GM12878 (cell line): ENCODE data around the gene CR2. TPM values are rescaled to one million over a fixed set of nuclear protein-coding genes. Genes with fewer than 3 reads are reported as not detected.

Experiments
- CBX5 ChIP-seq: sonication (generic); IDR thresholded peaks from 2 replicates; pipeline ENCODE4 v1.6.1; 2016; ENCODE audit warnings: low read depth, moderate library complexity, mild to moderate bottlenecking, inconsistent platforms
- GABPA ChIP-seq: IDR thresholded peaks from 2 replicates; pipeline ENCODE4 v1.6.1; 2014; ENCODE audit warnings: antibody characterized with exemption, low read depth, mild to moderate bottlenecking, inconsistent platforms
- MXI1 ChIP-seq: fragments of 150-350 bp; IDR thresholded peaks from 2 replicates; pipeline ENCODE4 v1.6.1; 2011; ENCODE audit warnings: low read depth, mild to moderate bottlenecking, inconsistent platforms, low read length, improper control_type of control experiment
- NR2C2 ChIP-seq: IDR thresholded peaks from 2 replicates; pipeline ENCODE4 v1.6.1; 2011; ENCODE audit warnings: borderline replicate concordance, low read depth; ENCODE audit not compliant: control insufficient read depth, insufficient read length
- RFX5 ChIP-seq: IDR thresholded peaks from 2 replicates; pipeline ENCODE4 v1.6.1; 2011; ENCODE audit warnings: low read depth, low read length, improper control_type of control experiment
- SMC3 ChIP-seq: IDR thresholded peaks from 2 replicates; pipeline ENCODE4 v1.6.1; 2011; ENCODE audit warnings: low read length, improper control_type of control experiment, borderline replicate concordance
- SREBF1 ChIP-seq: IDR thresholded peaks from 2 replicates; pipeline ENCODE4 v1.6.1; 2012; ENCODE audit warnings: mild to moderate bottlenecking, low read length
- SRF ChIP-seq, 2 experiments: IDR thresholded peaks; 2 replicates each; pipeline ENCODE4 v1.6.1; 2011; ENCODE audit warnings: low read depth in 2 of 2, low read length in 2 of 2, mild to moderate bottlenecking in 1 of 2, moderate library complexity in 1 of 2
- TAF1 ChIP-seq: IDR thresholded peaks from 2 replicates; pipeline ENCODE4 v1.6.1; 2011; ENCODE audit warnings: mild to moderate bottlenecking, low read depth, low read length, borderline replicate concordance
- TCF3 ChIP-seq: IDR thresholded peaks from 2 replicates; pipeline ENCODE4 v1.6.1; 2012; ENCODE audit warnings: low read depth, mild to moderate bottlenecking, low read length, borderline replicate concordance; ENCODE audit not compliant: insufficient read depth
- ZNF622 ChIP-seq: fragments of 450-650 bp; IDR thresholded peaks from 2 replicates; pipeline ENCODE4 v1.6.1; 2017; ENCODE audit warnings: mild to moderate bottlenecking, inconsistent platforms
- polyA plus RNA-seq, 11 experiments: library from polyadenylated mRNA; depleted of rRNA in 4 of 11; unstranded in 6 of 11; stranded (reverse) in 5 of 11; fragments of >200 nt; fragmentation: Nextera tagmentation in 4 of 11; fragmentation: Illumina TruSeq in 1 of 11; extraction: Ambion mirVana in 4 of 11; extraction: Trizol in 1 of 11; gene quantifications; 1 replicate in 1 of 11; 2 replicates in 10 of 11; pipeline versions ENCODE4 v1.2.1 to v1.2.3, GENCODE V29; 2011 to 2016; ENCODE audit warnings: inconsistent platforms in 2 of 11, missing spikeins in 2 of 11, low read depth in 1 of 11
- total RNA-seq, 4 experiments: library from RNA; depleted of rRNA in 3 of 4; stranded (reverse); fragments of >200 nt in 3 of 4; fragmentation: Illumina TruSeq in 1 of 4; extraction: Trizol in 1 of 4; gene quantifications; 2 replicates each; pipeline versions ENCODE4 v1.2.1 to v1.2.3, GENCODE V29; 2013 to 2021
- TF ChIP-seq, protein P1 (sequence below): IDR thresholded peaks from 2 replicates; pipeline ENCODE4 v1.6.1; 2012; ENCODE audit warnings: mild to moderate bottlenecking, low read depth, low read length
- TF ChIP-seq, protein P2 (sequence below): IDR thresholded peaks from 2 replicates; pipeline ENCODE4 v1.6.1; 2012; ENCODE audit warnings: improper control_type of control experiment, low read depth, low read length; ENCODE audit not compliant: insufficient replicate concordance
- TF ChIP-seq, protein P3 (sequence below): fragments of 450-650 bp; IDR thresholded peaks from 2 replicates; pipeline ENCODE4 v1.6.1; 2017; ENCODE audit warnings: mild to moderate bottlenecking, moderate library complexity

Gene CR2
- total and polyA plus RNA-seq, 10 of the 15 experiments (the other 5 are each of a cell fraction or from before 2014, with no cell fraction given), result 2.2 to 72.8 (median 50.6) TPM

- TF ChIP-seq TAF1 (0 out of 2 replicates have a peak, but pooled peaks have one; percentile 31), SRF (IDR thresholded peaks at IDR 0.05; ENCODE audit: low read depth in 2 of 2, low read length in 2 of 2) (peak; percentile 3 to 68; a peak in 3 of 4 replicates), CBX5 (no peak), TCF3 (no peak), SREBF1 (no peak), MXI1 (0 out of 2 replicates have a peak, but pooled peaks have one; percentile 31), ZNF622 (no peak), SMC3 (peak; percentile 31; the same call in 1 of the 2 replicates), NR2C2 (no peak), GABPA (no peak), RFX5 (no peak)
- TF ChIP-seq, protein P1, sequence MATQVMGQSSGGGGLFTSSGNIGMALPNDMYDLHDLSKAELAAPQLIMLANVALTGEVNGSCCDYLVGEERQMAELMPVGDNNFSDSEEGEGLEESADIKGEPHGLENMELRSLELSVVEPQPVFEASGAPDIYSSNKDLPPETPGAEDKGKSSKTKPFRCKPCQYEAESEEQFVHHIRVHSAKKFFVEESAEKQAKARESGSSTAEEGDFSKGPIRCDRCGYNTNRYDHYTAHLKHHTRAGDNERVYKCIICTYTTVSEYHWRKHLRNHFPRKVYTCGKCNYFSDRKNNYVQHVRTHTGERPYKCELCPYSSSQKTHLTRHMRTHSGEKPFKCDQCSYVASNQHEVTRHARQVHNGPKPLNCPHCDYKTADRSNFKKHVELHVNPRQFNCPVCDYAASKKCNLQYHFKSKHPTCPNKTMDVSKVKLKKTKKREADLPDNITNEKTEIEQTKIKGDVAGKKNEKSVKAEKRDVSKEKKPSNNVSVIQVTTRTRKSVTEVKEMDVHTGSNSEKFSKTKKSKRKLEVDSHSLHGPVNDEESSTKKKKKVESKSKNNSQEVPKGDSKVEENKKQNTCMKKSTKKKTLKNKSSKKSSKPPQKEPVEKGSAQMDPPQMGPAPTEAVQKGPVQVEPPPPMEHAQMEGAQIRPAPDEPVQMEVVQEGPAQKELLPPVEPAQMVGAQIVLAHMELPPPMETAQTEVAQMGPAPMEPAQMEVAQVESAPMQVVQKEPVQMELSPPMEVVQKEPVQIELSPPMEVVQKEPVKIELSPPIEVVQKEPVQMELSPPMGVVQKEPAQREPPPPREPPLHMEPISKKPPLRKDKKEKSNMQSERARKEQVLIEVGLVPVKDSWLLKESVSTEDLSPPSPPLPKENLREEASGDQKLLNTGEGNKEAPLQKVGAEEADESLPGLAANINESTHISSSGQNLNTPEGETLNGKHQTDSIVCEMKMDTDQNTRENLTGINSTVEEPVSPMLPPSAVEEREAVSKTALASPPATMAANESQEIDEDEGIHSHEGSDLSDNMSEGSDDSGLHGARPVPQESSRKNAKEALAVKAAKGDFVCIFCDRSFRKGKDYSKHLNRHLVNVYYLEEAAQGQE, result no peak
- TF ChIP-seq, protein P2, sequence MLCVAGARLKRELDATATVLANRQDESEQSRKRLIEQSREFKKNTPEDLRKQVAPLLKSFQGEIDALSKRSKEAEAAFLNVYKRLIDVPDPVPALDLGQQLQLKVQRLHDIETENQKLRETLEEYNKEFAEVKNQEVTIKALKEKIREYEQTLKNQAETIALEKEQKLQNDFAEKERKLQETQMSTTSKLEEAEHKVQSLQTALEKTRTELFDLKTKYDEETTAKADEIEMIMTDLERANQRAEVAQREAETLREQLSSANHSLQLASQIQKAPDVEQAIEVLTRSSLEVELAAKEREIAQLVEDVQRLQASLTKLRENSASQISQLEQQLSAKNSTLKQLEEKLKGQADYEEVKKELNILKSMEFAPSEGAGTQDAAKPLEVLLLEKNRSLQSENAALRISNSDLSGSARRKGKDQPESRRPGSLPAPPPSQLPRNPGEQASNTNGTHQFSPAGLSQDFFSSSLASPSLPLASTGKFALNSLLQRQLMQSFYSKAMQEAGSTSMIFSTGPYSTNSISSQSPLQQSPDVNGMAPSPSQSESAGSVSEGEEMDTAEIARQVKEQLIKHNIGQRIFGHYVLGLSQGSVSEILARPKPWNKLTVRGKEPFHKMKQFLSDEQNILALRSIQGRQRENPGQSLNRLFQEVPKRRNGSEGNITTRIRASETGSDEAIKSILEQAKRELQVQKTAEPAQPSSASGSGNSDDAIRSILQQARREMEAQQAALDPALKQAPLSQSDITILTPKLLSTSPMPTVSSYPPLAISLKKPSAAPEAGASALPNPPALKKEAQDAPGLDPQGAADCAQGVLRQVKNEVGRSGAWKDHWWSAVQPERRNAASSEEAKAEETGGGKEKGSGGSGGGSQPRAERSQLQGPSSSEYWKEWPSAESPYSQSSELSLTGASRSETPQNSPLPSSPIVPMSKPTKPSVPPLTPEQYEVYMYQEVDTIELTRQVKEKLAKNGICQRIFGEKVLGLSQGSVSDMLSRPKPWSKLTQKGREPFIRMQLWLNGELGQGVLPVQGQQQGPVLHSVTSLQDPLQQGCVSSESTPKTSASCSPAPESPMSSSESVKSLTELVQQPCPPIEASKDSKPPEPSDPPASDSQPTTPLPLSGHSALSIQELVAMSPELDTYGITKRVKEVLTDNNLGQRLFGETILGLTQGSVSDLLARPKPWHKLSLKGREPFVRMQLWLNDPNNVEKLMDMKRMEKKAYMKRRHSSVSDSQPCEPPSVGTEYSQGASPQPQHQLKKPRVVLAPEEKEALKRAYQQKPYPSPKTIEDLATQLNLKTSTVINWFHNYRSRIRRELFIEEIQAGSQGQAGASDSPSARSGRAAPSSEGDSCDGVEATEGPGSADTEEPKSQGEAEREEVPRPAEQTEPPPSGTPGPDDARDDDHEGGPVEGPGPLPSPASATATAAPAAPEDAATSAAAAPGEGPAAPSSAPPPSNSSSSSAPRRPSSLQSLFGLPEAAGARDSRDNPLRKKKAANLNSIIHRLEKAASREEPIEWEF, result peak; percentile 25
- TF ChIP-seq, protein P3, sequence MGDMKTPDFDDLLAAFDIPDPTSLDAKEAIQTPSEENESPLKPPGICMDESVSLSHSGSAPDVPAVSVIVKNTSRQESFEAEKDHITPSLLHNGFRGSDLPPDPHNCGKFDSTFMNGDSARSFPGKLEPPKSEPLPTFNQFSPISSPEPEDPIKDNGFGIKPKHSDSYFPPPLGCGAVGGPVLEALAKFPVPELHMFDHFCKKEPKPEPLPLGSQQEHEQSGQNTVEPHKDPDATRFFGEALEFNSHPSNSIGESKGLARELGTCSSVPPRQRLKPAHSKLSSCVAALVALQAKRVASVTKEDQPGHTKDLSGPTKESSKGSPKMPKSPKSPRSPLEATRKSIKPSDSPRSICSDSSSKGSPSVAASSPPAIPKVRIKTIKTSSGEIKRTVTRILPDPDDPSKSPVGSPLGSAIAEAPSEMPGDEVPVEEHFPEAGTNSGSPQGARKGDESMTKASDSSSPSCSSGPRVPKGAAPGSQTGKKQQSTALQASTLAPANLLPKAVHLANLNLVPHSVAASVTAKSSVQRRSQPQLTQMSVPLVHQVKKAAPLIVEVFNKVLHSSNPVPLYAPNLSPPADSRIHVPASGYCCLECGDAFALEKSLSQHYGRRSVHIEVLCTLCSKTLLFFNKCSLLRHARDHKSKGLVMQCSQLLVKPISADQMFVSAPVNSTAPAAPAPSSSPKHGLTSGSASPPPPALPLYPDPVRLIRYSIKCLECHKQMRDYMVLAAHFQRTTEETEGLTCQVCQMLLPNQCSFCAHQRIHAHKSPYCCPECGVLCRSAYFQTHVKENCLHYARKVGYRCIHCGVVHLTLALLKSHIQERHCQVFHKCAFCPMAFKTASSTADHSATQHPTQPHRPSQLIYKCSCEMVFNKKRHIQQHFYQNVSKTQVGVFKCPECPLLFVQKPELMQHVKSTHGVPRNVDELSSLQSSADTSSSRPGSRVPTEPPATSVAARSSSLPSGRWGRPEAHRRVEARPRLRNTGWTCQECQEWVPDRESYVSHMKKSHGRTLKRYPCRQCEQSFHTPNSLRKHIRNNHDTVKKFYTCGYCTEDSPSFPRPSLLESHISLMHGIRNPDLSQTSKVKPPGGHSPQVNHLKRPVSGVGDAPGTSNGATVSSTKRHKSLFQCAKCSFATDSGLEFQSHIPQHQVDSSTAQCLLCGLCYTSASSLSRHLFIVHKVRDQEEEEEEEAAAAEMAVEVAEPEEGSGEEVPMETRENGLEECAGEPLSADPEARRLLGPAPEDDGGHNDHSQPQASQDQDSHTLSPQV, result no peak
Measured at GRCh38 chr1:207423560-207424292, 30.4 kb upstream of the CR2 start (continued).
